Hepatocyte (in vitro differentiated cells): ENCODE data around the gene NPAS2.

ENCODE experiments used
- EZH2 ChIP-seq: fragments of 200-600 bp; sonication (generic); IDR thresholded peaks from 2 replicates; pipeline ENCODE4 v1.6.1; 2016; ENCODE audit warnings: antibody characterized with exemption, mild to moderate bottlenecking, borderline replicate concordance
- TF ChIP-seq, protein P1 (sequence below): fragments of 200-600 bp; sonication (generic); IDR thresholded peaks from 2 replicates; pipeline ENCODE4 v1.5.1; 2016; ENCODE audit warnings: antibody characterized with exemption, mild to moderate bottlenecking; ENCODE audit not compliant: poor library complexity

DNA sequence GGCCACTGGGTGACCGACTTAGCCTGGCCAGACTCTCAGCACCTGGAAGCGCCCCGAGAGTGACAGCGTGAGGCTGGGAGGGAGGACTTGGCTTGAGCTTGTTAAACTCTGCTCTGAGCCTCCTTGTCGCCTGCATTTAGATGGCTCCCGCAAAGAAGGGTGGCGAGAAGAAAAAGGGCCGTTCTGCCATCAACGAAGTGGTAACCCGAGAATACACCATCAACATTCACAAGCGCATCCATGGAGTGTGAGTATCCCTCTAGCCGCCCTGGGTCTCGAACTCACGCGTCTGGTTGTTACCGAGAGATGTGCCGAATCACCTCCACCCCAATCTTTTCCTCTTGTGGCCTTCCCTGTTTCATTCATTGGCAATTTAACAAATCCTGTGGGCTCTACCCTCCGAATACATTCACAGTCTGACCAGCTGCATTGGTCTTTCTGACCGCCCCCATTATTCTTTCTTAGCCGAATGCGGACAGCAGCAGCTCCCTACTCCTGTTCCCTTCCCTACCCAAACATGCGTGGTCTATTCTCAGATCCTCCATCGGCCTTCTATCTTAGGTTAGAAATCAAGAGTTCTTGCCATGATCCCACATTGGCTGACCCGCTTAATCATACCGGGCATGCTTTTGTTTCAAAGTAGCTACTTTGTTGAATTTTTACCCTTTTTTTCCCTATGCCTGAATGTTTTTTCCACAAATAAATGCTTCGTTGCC is 182.8 kb downstream of the NPAS2 start:
- TF ChIP-seq, protein P1, sequence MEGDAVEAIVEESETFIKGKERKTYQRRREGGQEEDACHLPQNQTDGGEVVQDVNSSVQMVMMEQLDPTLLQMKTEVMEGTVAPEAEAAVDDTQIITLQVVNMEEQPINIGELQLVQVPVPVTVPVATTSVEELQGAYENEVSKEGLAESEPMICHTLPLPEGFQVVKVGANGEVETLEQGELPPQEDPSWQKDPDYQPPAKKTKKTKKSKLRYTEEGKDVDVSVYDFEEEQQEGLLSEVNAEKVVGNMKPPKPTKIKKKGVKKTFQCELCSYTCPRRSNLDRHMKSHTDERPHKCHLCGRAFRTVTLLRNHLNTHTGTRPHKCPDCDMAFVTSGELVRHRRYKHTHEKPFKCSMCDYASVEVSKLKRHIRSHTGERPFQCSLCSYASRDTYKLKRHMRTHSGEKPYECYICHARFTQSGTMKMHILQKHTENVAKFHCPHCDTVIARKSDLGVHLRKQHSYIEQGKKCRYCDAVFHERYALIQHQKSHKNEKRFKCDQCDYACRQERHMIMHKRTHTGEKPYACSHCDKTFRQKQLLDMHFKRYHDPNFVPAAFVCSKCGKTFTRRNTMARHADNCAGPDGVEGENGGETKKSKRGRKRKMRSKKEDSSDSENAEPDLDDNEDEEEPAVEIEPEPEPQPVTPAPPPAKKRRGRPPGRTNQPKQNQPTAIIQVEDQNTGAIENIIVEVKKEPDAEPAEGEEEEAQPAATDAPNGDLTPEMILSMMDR = no peak
- TF ChIP-seq EZH2 = no peak
